Gastroesophageal sphincter (tissue), 4 donors: ENCODE data around the gene PKD2L2. TPM values are rescaled to one million over a fixed set of nuclear protein-coding genes. Genes with fewer than 3 reads are reported as not detected.

Experiments
- ATAC-seq: fragments of 150-250 bp; one replicate; pipeline ENCODE4 v1.9.1; 2016; ENCODE audit warnings: mild to moderate bottlenecking, moderate library complexity
- H3K27ac ChIP-seq, 4 donors: fragments of 200-600 bp; sonication (generic) in 3 of 4; 1 replicate in 3 of 4; 2 replicates in 1 of 4; pipeline ENCODE4 v1.5.1; 2016 to 2019
- H3K27me3 ChIP-seq: fragments of 200-600 bp; sonication (generic); one replicate; pipeline ENCODE4 v1.5.1; 2019
- H3K36me3 ChIP-seq, 2 donors: fragments of 200-600 bp; sonication (generic); one replicate each; pipeline ENCODE4 v1.5.1; 2019; ENCODE audit warnings: control low read depth in 1 of 2
- H3K4me1 ChIP-seq, 3 donors: fragments of 200-600 bp; sonication (generic); 1 replicate in 2 of 3; 2 replicates in 1 of 3; pipeline ENCODE4 v1.5.1; 2016 to 2019; ENCODE audit warnings: control low read depth in 2 of 3
- H3K4me3 ChIP-seq, 2 donors: fragments of 200-600 bp; sonication (generic); one replicate each; pipeline ENCODE4 v1.5.1; 2019; ENCODE audit warnings: mild to moderate bottlenecking in 1 of 2, moderate library complexity in 1 of 2
- H3K9me3 ChIP-seq, 3 donors: fragments of 200-600 bp; sonication (generic); one replicate each; pipeline ENCODE4 v1.5.1; 2017 to 2019; ENCODE audit warnings: control low read depth in 2 of 3
- CTCF ChIP-seq, 4 experiments: fragments of 200-600 bp in 2 of 4; fragments of 450-650 bp in 2 of 4; sonication (generic) in 1 of 4; IDR thresholded peaks; one replicate each; pipeline ENCODE4 v1.5.1; 2017 to 2019; ENCODE audit warnings: antibody characterized with exemption in 4 of 4, mild to moderate bottlenecking in 2 of 4, moderate library complexity in 2 of 4
- EP300 ChIP-seq: sonication (generic); formaldehyde crosslinking; IDR thresholded peaks from one replicate; pipeline ENCODE4 v1.6.1; 2017; ENCODE audit warnings: antibody characterized with exemption, mild to moderate bottlenecking
- POLR2A ChIP-seq, 2 donors: fragments of 450-650 bp; IDR thresholded peaks; one replicate each; pipeline ENCODE4 v1.6.1; 2017; ENCODE audit warnings: antibody characterized with exemption in 2 of 2, mild to moderate bottlenecking in 2 of 2, moderate library complexity in 1 of 2
- POLR2AphosphoS5 ChIP-seq: sonication (generic); formaldehyde crosslinking; IDR thresholded peaks from one replicate; pipeline ENCODE4 v1.6.1; 2017; ENCODE audit warnings: antibody characterized with exemption
- WGBS, 2 donors: methylation state at CpG; one replicate each; pipeline ENCODE4 v1.1.5; 2018; ENCODE audit warnings: low coverage in 1 of 2; 5-methylcytosine and 5-hydroxymethylcytosine counted together
- total RNA-seq, 4 donors: library from RNA; depleted of rRNA; stranded (reverse); fragments of >200 nt; gene quantifications; one replicate each; pipeline ENCODE4 v1.1.0, GENCODE V29; 2016

Gene PKD2L2
- total RNA-seq, 4 donors from 2014 or later: 0.15 TPM; not detected in 3

- no peaks in the 10 kb centered on the region for H3K9me3 ChIP-seq
- H3K36me3 ChIP-seq: peaks cover 0 to 14% of the 10 kb centered on the region in 2 donors
- ATAC-seq: no peak
- no peak overlapping the region for H3K27ac ChIP-seq
- TF ChIP-seq CTCF (IDR thresholded peaks at IDR 0.05): no peak
- no peak for TF ChIP-seq EP300
- no peak for TF ChIP-seq POLR2A (IDR thresholded peaks at IDR 0.05)
- no peak for TF ChIP-seq POLR2AphosphoS5
- no peak overlapping the region for H3K4me3 ChIP-seq
- H3K27me3 ChIP-seq: no peaks in the 10 kb centered on the region
- peaks cover 0 to 38% (median 5%) of the 10 kb centered on the region in 3 donors for H3K4me1 ChIP-seq
- WGBS, 2 donors: 93 to 95% methylated on average over 3 to 5 of the region's 5 CpGs
Measured at GRCh38 chr5:137989419-137989818, 100.2 kb downstream of the PKD2L2 start.

Other genes with a start within 250 kb of the PKD2L2 start
- 1 to 10 TPM; 2.3 to 6.9 (median 5.4) TPM for gene KLHL3, start 153.4 kb upstream of the PKD2L2 start, total RNA-seq
- gene HNRNPA0, start 135.1 kb upstream of the PKD2L2 start, total RNA-seq: 10 to 100 TPM in 3 of 4 donors, 1 to 10 TPM in 1; 9.9 to 17.2 (median 13.8) TPM
- 10 to 100 TPM; 16.6 to 38.9 (median 32.8) TPM for gene MYOT, start 21.6 kb upstream of the PKD2L2 start, total RNA-seq
- 100 to 1,000 TPM in 1 of 4 donors, 10 to 100 TPM in 3; 44.1 to 102 (median 76.6) TPM for gene FAM13B, start 143.6 kb downstream of the PKD2L2 start, total RNA-seq
- not detected for gene WNT8A, start 194.6 kb downstream of the PKD2L2 start, total RNA-seq
- gene NME5, start 250.0 kb downstream of the PKD2L2 start, total RNA-seq: 10 to 100 TPM in 1 of 4 donors, 1 to 10 TPM in 3; 1.2 to 10.6 (median 2.8) TPM